C1 segment of cervical spinal cord (tissue), 14 donors: ENCODE results near the gene BZW2.

Experiments used
- DNase-seq, 14 donors: peaks; one replicate each; lab custom pipeline; 2025; lab: John Stamatoyannopoulos, UW

Gene BZW2

GRCh38 chr7:16645593-16646471 lies at the start of gene BZW2, which contains the start of gene ANKMY2:
Gene BZW2 (plus strand): TSS chr7:16646181. CDS start chr7:16665444, 19,263 bp downstream.
Gene ANKMY2 (minus strand): TSS chr7:16645754. CDS start chr7:16645573, 181 bp downstream.
- peak; percentile 66 to 96 (median 92) for DNase-seq

- no peak for DNase-seq
These were observed 48.0 kb upstream of the BZW2 start for GRCh38 chr7:16598015-16598414.

GRCh38 chr7:16599860-16600259 lies 46.1 kb upstream of the BZW2 start:
- no peak for DNase-seq

- DNase-seq = no peak
These were observed 42.3 kb upstream of the BZW2 start for GRCh38 chr7:16603633-16604032.

DNA sequence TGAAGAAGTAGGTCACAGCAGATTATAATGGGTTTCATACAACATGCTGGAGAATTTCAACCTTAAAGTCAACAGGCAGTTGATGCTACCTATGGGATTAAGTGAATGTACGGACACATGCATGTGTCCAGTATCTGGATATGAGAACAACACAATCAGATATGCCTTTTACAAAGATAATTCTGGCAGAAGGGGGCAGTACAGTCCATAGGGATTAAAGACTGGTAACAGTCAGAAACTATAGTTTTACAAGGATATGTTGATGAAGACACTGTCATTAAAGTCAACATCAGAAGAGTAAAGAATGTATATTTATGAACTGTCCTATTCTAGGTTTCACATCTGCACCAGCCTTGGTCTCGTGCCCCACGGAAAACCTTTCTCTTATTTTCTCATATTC lies 41.9 kb upstream of the BZW2 start:
- DNase-seq = no peak

- no peak for DNase-seq
These were observed 39.3 kb upstream of the BZW2 start for GRCh38 chr7:16606704-16607103.

GRCh38 chr7:16609842-16610450 lies 36.0 kb upstream of the BZW2 start:
- no peak for DNase-seq

DNA sequence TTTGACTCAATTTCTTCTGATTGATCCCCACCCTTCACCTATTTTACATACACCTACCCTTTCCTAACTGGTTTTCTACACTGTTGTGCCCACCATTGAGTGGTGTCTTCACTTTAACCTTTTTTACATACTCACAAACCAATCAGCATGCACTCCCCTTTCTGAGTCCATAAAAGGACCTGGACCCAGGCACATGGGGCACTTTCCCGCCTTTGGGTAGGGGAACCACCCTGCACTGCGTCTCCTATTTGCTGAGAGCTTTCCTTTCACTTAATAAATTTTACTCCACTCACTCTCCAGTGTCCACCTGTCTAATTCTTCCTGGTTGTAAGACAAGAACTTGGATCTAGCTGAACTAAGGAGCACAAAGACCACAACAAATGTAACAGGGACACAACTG lies 34.3 kb upstream of the BZW2 start:
- DNase-seq = no peak

DNA sequence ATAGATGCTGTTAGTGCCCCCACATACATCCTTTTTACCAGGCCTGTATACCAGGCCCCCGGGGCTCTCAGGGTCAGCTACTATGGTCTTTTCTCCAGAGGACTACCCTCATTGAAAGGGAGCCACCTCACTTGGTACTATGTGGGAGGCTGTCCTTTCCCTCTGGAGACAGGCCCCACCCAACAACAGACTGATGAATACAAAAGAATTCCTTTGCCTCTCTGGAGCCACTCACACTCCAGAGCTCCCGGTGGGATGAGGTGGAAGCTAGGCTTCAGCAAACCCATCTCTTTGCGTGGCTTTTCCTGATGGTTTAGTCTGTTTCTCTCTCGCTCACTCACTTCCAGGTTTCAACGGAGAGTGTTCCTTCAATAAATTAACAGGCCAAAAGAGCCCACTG lies 30.8 kb upstream of the BZW2 start:
- DNase-seq = no peak

GRCh38 chr7:16616122-16616521 lies 29.9 kb upstream of the BZW2 start:
- no peak for DNase-seq

- DNase-seq = no peak
These were observed 29.4 kb upstream of the BZW2 start for GRCh38 chr7:16616542-16616941.

DNA sequence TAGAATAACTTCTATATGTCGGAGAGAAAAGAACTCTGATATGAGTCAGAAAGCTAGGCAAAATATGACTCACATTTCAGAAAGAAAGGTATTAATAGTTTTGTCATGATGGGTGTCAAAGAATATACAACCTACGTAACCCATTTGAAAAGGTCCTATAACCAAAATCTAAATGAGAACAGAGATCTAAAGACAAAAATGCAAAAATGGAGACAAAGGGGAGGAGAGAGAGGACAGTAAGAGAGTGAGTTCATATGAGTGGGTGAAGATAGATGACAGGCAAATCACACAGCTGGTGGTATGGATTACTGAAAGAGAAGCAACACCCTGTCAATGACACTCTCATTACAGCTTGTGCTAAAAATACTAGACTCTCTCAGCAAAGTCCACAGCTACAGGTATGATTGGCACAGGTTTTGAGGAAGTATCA lies 26.0 kb upstream of the BZW2 start:
- DNase-seq = no peak

DNA sequence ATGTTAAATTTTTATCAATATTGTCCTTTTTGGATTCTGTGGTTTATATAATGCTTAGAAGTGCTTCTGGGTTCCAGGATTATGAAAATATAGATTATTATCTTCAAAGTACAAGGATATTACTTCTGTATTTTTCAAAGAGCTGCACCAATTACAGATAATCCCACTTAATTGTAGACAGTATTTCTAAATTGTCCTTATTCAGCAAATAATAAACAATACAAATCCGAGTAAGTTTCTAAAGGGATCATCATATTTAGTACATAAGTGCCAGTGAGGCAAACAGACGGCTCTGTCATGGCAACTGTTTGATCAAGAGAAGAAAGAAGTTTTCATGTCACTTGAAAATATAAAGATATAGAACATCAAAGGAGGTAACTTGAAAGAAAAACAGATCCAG lies 19.6 kb upstream of the BZW2 start:
- DNase-seq = no peak

- no peak for DNase-seq
These were observed 18.7 kb upstream of the BZW2 start for GRCh38 chr7:16627236-16627635.

- DNase-seq = no peak
These were observed 15.3 kb upstream of the BZW2 start for GRCh38 chr7:16630654-16631053.

DNA sequence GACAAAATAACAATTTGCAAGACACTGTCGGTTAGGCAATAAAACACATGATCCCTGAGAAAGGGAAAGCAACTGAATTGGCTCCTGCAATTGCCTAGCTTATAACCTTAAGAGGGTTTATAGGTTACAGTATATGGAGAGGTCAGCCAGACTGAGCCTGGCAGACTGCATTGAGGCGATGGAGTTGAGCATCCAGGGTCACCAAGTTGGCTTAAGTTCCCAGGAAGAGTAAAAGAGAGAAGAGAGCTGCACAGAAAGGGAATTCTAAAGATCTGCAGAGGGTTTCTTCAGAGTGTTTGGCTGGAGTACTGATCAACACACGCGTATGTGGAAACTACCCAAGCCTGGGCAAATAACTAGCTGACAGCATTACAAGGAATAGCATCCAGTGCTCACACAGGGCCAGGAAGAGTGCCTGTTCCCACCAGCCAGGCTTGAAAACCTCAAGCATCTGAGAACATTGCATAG lies 11.7 kb upstream of the BZW2 start:
- DNase-seq = peak in 2 of 14 donors; percentile 5 to 11

DNA sequence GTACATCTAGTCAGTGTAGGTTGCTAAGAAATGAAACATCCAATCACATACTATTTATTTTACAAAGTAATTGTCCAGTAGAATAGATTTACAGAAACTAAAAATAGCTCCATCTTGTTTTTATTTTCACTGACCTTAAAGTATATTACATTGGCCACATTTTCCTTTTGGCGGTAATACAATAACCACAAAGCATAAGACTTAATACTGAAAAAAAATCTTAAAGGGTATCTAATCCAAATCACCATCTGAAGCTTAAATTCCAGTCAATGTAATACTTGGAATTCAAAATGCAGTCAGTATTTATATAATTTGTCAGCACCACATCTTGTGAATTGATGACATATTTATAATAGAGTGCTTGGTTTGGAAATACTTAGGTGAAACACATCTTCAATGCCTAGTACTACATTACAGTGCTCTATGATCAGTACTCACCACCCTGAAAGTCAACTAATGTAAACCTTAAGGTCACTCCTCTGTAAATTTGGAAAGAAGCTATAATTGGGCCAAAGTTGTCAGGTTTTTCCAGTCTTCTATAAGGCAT lies 9.4 kb upstream of the BZW2 start:
- DNase-seq = no peak

- DNase-seq = peak in 1 of 14 donors; percentile 24
These were observed 8.6 kb upstream of the BZW2 start for GRCh38 chr7:16637379-16637778.

DNA sequence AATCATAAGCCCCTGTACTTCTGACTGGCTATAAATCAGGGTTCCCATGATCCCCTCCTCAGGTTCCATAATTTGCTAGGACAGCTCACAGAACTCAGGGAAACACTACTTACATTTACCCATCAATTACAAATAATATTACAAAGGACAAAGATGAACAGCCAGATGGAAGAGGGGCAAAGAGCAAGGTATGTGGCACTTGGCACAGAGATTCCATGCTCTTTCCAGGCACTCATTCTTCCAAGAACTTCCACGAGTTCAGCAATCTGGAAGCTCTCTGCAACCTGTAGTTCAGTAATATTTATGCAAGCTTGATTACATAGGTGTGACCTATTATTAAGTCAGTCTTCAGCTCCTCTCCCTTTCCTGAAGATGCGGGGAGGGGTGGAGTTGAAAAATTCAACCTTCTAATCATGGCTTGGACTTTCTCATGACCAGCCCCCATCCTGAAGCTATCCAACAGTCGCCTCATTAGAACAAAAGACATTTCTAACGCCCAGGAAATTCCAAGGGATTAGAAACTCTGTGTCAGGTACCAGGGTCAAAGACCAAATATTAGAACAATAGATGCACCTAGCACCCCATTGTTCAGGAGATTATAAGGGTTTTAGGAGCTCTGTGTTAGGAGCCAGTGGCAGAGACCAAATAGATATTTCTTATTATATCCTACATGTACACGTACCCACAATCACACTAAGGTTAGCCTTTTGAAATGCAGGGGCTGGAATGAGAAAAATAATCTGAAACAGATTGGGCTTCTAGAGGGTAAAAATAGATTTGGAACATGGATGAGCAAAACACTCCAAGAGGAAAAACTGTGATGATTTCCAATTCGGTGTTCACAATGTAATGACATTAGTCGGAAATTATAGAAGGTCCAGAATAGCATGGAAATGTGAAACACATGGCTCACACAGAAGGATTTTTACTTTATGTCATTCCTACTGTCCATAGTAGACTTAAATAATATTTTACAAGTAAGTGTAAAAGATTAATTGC lies 7.4 kb upstream of the BZW2 start:
- peak in 1 of 14 donors; percentile 36 for DNase-seq

GRCh38 chr7:16644157-16644556 lies 1.8 kb upstream of the BZW2 start:
- peak in 1 of 14 donors; percentile 34 for DNase-seq
